IMR-90 (cell line): Measurements from ENCODE around the gene KRT71. TPM values are rescaled to one million over a fixed set of nuclear protein-coding genes. Genes with fewer than 3 reads are reported as not detected.

Experiments used
- ATAC-seq: fragments of 200-7000 bp; cut with Tn5 transposase; 2 replicates; pipeline ENCODE4 v1.9.1; 2020; ENCODE audit warnings: low read depth, mild to moderate bottlenecking, moderate library complexity
- BruUV-seq: library from RNA; stranded (reverse); fragments of 400-500 nt; replicated peaks from 2 replicates; lab custom pipeline; 2021; lab: Mats Ljungman, UMichigan
- CTCF ChIA-PET: fragments of 300-600 bp; formaldehyde crosslinking; extraction: SDS; loops from one replicate; lab custom pipeline; 2021; ENCODE audit warnings: antibody characterized with exemption; lab: Yijun Ruan, JAX
- POLR2A ChIA-PET: fragments of 300-600 bp; sonication (Branson Sonifier 250); formaldehyde crosslinking; loops from one replicate; lab custom pipeline; 2022; ENCODE audit warnings: antibody characterized with exemption; ENCODE audit not compliant: unreplicated experiment; lab: Charles Lee
- DNase-seq: peaks from one replicate; pipeline ENCODE4 v3.0.0; 2013
- H2AFZ ChIP-seq: replicated peaks from 2 replicates; pipeline ENCODE3; 2013; ENCODE audit warnings: low read length, mild to moderate bottlenecking; ENCODE audit not compliant: poor library complexity
- H2AK5ac ChIP-seq: 2 replicates; pipeline ENCODE4 v1.6.1; 2013; ENCODE audit warnings: low read depth, low read length, inconsistent platforms
- H2AK9ac ChIP-seq: replicated peaks from 2 replicates; pipeline ENCODE3; 2013; ENCODE audit warnings: mild to moderate bottlenecking, low read depth, low read length, moderate library complexity; ENCODE audit not compliant: poor library complexity
- H2BK120ac ChIP-seq: 2 replicates; pipeline ENCODE4 v1.6.1; 2013; ENCODE audit warnings: low read depth, low read length, inconsistent platforms
- H2BK15ac ChIP-seq: 3 replicates; pipeline ENCODE4 v1.6.1; 2013; ENCODE audit warnings: low read depth, low read length, inconsistent platforms
- H2BK20ac ChIP-seq: 2 replicates; pipeline ENCODE4 v1.6.1; 2013; ENCODE audit warnings: low read depth, mild to moderate bottlenecking, inconsistent platforms, low read length, moderate library complexity
- H2BK5ac ChIP-seq: 2 replicates; pipeline ENCODE4 v1.6.1; 2013; ENCODE audit warnings: mild to moderate bottlenecking, low read depth, low read length, inconsistent platforms; ENCODE audit not compliant: poor library complexity, severe bottlenecking
- H3K14ac ChIP-seq: replicated peaks from 2 replicates; pipeline ENCODE4 v1.6.1; 2013; ENCODE audit warnings: low read depth, low read length, inconsistent platforms
- H3K18ac ChIP-seq: 2 replicates; pipeline ENCODE4 v1.6.1; 2013; ENCODE audit warnings: low read depth, low read length, control low read depth
- H3K23ac ChIP-seq: 2 replicates; pipeline ENCODE4 v1.6.1; 2013; ENCODE audit warnings: low read depth, low read length, inconsistent platforms
- H3K27ac ChIP-seq: 2 replicates; pipeline ENCODE4 v1.5.1; 2013; ENCODE audit warnings: mild to moderate bottlenecking, control low read depth, low read length; ENCODE audit not compliant: insufficient read depth
- H3K27me3 ChIP-seq: 2 replicates; pipeline ENCODE4 v1.6.1; 2013; ENCODE audit warnings: low read length; ENCODE audit not compliant: control insufficient read depth, insufficient read depth
- H3K36me3 ChIP-seq: 2 replicates; pipeline ENCODE4 v1.6.1; 2013; ENCODE audit warnings: low read length, mixed read lengths; ENCODE audit not compliant: control insufficient read depth, insufficient read depth
- H3K4ac ChIP-seq: 2 replicates; pipeline ENCODE4 v1.6.1; 2013; ENCODE audit warnings: low read depth, low read length, inconsistent platforms
- H3K4me1 ChIP-seq: 2 replicates; pipeline ENCODE4 v1.6.1; 2013; ENCODE audit warnings: low read length, mixed read lengths; ENCODE audit not compliant: control insufficient read depth, insufficient read depth
- H3K4me2 ChIP-seq: 2 replicates; pipeline ENCODE4 v1.6.1; 2013; ENCODE audit warnings: low read depth, mild to moderate bottlenecking, control low read depth, low read length, moderate library complexity
- H3K4me3 ChIP-seq: 2 replicates; pipeline ENCODE4 v1.5.1; 2013; ENCODE audit warnings: low read depth, mild to moderate bottlenecking, control low read depth, low read length, moderate library complexity; ENCODE audit not compliant: insufficient read depth
- H3K56ac ChIP-seq: 2 replicates; pipeline ENCODE4 v1.6.1; 2013; ENCODE audit warnings: low read length, inconsistent platforms; ENCODE audit not compliant: insufficient read depth; ENCODE audit errors: extremely low read depth
- H3K79me1 ChIP-seq, 2 experiments: 2 replicates each; pipeline ENCODE4 v1.6.1; 2013; ENCODE audit warnings: low read length in 2 of 2, inconsistent platforms in 1 of 2, low read depth in 1 of 2
- H3K9ac ChIP-seq: 2 replicates; pipeline ENCODE4 v1.6.1; 2013; ENCODE audit warnings: low read depth, low read length, control low read depth
- H3K9me1 ChIP-seq: 2 replicates; pipeline ENCODE4 v1.6.1; 2013; ENCODE audit warnings: low read length, inconsistent platforms; ENCODE audit not compliant: insufficient read depth
- H3K9me3 ChIP-seq: 2 replicates; pipeline ENCODE4 v1.6.1; 2013; ENCODE audit warnings: low read length; ENCODE audit not compliant: control insufficient read depth, insufficient read depth
- H4K20me1 ChIP-seq: 2 replicates; pipeline ENCODE4 v1.6.1; 2013; ENCODE audit warnings: low read length, inconsistent platforms; ENCODE audit not compliant: insufficient read depth
- H4K5ac ChIP-seq: 2 replicates; pipeline ENCODE4 v1.6.1; 2013; ENCODE audit warnings: mild to moderate bottlenecking, low read depth, low read length, control low read depth
- H4K8ac ChIP-seq, 2 experiments: 2 replicates each; pipeline ENCODE4 v1.6.1; 2013; ENCODE audit warnings: low read depth in 2 of 2, low read length in 2 of 2, control low read depth in 1 of 2, inconsistent platforms in 1 of 2
- H4K91ac ChIP-seq: 2 replicates; pipeline ENCODE4 v1.6.1; 2013; ENCODE audit warnings: low read depth, low read length, inconsistent platforms; ENCODE audit not compliant: insufficient read depth
- CEBPB ChIP-seq: IDR thresholded peaks from 2 replicates; pipeline ENCODE4 v1.6.1; 2012; ENCODE audit warnings: low read depth, low read length, improper control_type of control experiment
- CHD1 ChIP-seq: IDR thresholded peaks from 2 replicates; pipeline ENCODE4 v1.6.1; 2012; ENCODE audit warnings: low read depth, low read length, improper control_type of control experiment
- FOS ChIP-seq: fragments of 150-350 bp; IDR thresholded peaks from 2 replicates; pipeline ENCODE4 v1.6.1; 2016; ENCODE audit warnings: low read depth, low read length
- MAFK ChIP-seq: IDR thresholded peaks from 2 replicates; pipeline ENCODE4 v1.6.1; 2012; ENCODE audit warnings: low read depth, low read length, improper control_type of control experiment
- MXI1 ChIP-seq: IDR thresholded peaks from 2 replicates; pipeline ENCODE4 v1.6.1; 2012; ENCODE audit warnings: low read depth, mild to moderate bottlenecking, low read length, moderate library complexity, borderline replicate concordance
- POLR2A ChIP-seq: IDR thresholded peaks from 2 replicates; pipeline ENCODE4 v1.6.1; 2012; ENCODE audit warnings: mild to moderate bottlenecking, low read depth, low read length
- RCOR1 ChIP-seq: IDR thresholded peaks from 2 replicates; pipeline ENCODE4 v1.6.1; 2012; ENCODE audit warnings: mild to moderate bottlenecking, low read length, improper control_type of control experiment; ENCODE audit not compliant: insufficient replicate concordance
- RFX5 ChIP-seq: IDR thresholded peaks from 2 replicates; pipeline ENCODE4 v1.8.0; 2012; ENCODE audit warnings: low read depth, mild to moderate bottlenecking, low read length, moderate library complexity
- SMC3 ChIP-seq: fragments of 150-350 bp; IDR thresholded peaks from 2 replicates; pipeline ENCODE4 v1.6.1; 2016; ENCODE audit warnings: low read depth, mild to moderate bottlenecking, antibody characterized with exemption, low read length, moderate library complexity
- USF2 ChIP-seq: fragments of 150-350 bp; IDR thresholded peaks from 2 replicates; pipeline ENCODE4 v1.6.1; 2017; ENCODE audit warnings: mild to moderate bottlenecking, antibody characterized with exemption, low read length, low read depth
- WGBS, 2 experiments: methylation state at CpG; one replicate each; pipeline versions ENCODE4 v1.1.5 to v1.1.7; 2013; ENCODE audit warnings: missing lambda C conversion rate in 2 of 2; ENCODE audit not compliant: insufficient read length in 1 of 2; ENCODE audit errors: extremely low coverage in 2 of 2; 5-methylcytosine and 5-hydroxymethylcytosine counted together
- dilution Hi-C: fragments of 300-500 bp; cut with HindIII; formaldehyde crosslinking; loops from one replicate; pipeline ENCODE4 v1.14.3; 2018; ENCODE audit warnings: low sequenced_read_pairs; ENCODE audit not compliant: unreplicated experiment
- in situ Hi-C: fragments of 300-500 bp; cut with MboI; formaldehyde crosslinking; loops from 3 replicates; pipeline ENCODE4 v1.14.3; 2019; ENCODE audit warnings: low sequenced_read_pairs, inconsistent platforms, mixed read lengths
- intact Hi-C: fragments of 100-400 bp; cut with micrococcal nuclease; formaldehyde crosslinking; loops from 2 replicates; pipeline ENCODE4 v1.10.0; 2022
- polyA plus RNA-seq, 3 experiments: library from polyadenylated mRNA; depleted of rRNA; stranded (reverse); fragments of >200 nt; gene quantifications; 2 replicates each; pipeline ENCODE4 v1.2.3, GENCODE V29; 2012; ENCODE audit warnings: low replicate concordance in 1 of 3
- total RNA-seq: library from RNA; depleted of rRNA; stranded (reverse); fragments of >200 nt; gene quantifications from 2 replicates; pipeline ENCODE4 v1.2.3, GENCODE V29; 2012

KRT71 gene
- total and polyA plus RNA-seq, 2 of the 4 experiments (the other 2 are of a cell fraction) = not detected

GRCh38 chr12:52579468-52580465 lies 26.8 kb upstream of the KRT71 start (continued):
- TF ChIP-seq RCOR1 (no peak), MAFK (no peak)

GRCh38 chr12:52578469-52578868 lies 25.5 kb upstream of the KRT71 start:
- no peak overlapping the region for H3K4me3 ChIP-seq
- H4K8ac ChIP-seq = no peak overlapping the region
- no peak overlapping the region for H3K14ac ChIP-seq
- H2AK9ac ChIP-seq = no peak overlapping the region
- POLR2A ChIA-PET = no interaction called here
- no peaks in the 10 kb centered on the region for H3K9me1 ChIP-seq
- no peak overlapping the region for H4K91ac ChIP-seq
- no peaks in the 10 kb centered on the region for H3K79me1 ChIP-seq
- no peak overlapping the region for H3K4ac ChIP-seq
- no peak overlapping the region for H3K23ac ChIP-seq
- no peak overlapping the region for H2AFZ ChIP-seq
- ATAC-seq (no peak), DNase-seq (no peak)
- H3K4me1 ChIP-seq = no peaks in the 10 kb centered on the region
- H3K27ac ChIP-seq = no peak overlapping the region
- H2BK15ac ChIP-seq = no peak overlapping the region
- no peak overlapping the region for H3K9ac ChIP-seq
- TF ChIP-seq CEBPB = no peak
- TF ChIP-seq USF2 = no peak
- no peak for TF ChIP-seq POLR2A
- no peak for TF ChIP-seq SMC3
- no peak for TF ChIP-seq MAFK
- no peak for TF ChIP-seq MXI1
- TF ChIP-seq FOS = no peak
- TF ChIP-seq RCOR1 = no peak
- TF ChIP-seq CHD1 = no peak
- no peak for TF ChIP-seq RFX5
- H3K56ac ChIP-seq = no peak overlapping the region
- H4K5ac ChIP-seq = no peak overlapping the region
- intact Hi-C loops (no loop called here), in situ Hi-C loops (no loop called here), dilution Hi-C loops (no loop called here)
- no peaks in the 10 kb centered on the region for H3K9me3 ChIP-seq
- H2BK5ac ChIP-seq = no peak overlapping the region
- no TSS peak for BruUV-seq
- H2BK120ac ChIP-seq = no peak overlapping the region
- CTCF ChIA-PET = interaction anchor here (1.6 to 2.0 kb wide), 2 partner anchors 292 to 301 kb away, joined by 4 to 6 read pairs; no protein-coding TSS in a partner anchor
- no peaks in the 10 kb centered on the region; the same call in 1 of the 2 replicates for H4K20me1 ChIP-seq
- no peaks in the 10 kb centered on the region for H3K36me3 ChIP-seq
- no peak overlapping the region for H2AK5ac ChIP-seq
- no peak overlapping the region for H2BK20ac ChIP-seq
- H3K18ac ChIP-seq = no peak overlapping the region
- H3K27me3 ChIP-seq = peaks cover 46% of the 10 kb centered on the region
- no peak overlapping the region for H3K4me2 ChIP-seq
- 40% methylated on average over 1 of the region's 3 CpGs; no CpG with 5 or more reads in 1 of the 2 experiments for WGBS, 2 experiments
